GM23338 (cell line): Measurements from ENCODE around the gene NCAPH2. TPM values are rescaled to one million over a fixed set of nuclear protein-coding genes. Genes with fewer than 3 reads are reported as not detected.

ENCODE experiments used
- ATAC-seq: fragments of 200-7000 bp; cut with Tn5 transposase; 3 replicates; pipeline ENCODE4 v1.9.1; 2020
- DNase-seq: peaks from one replicate; pipeline ENCODE4 v3.0.0-alpha.2; 2015; ENCODE audit warnings: low spot score
- H2AFZ ChIP-seq: fragments of 200-600 bp; sonication (generic); 2 replicates; pipeline ENCODE4 v1.8.0; 2016; ENCODE audit warnings: antibody characterized with exemption, mild to moderate bottlenecking, moderate library complexity
- H3F3A ChIP-seq: fragments of 200-600 bp; sonication (generic); replicated peaks from 2 replicates; pipeline ENCODE4 v1.8.0; 2017; ENCODE audit warnings: antibody characterized with exemption, mixed run types, low read depth
- H3K27ac ChIP-seq: fragments of 200-600 bp; sonication (generic); 2 replicates; pipeline ENCODE4 v1.6.1; 2016; ENCODE audit warnings: low read depth
- H3K27me3 ChIP-seq: fragments of 200-600 bp; sonication (generic); 2 replicates; pipeline ENCODE4 v1.8.0; 2016; ENCODE audit warnings: mild to moderate bottlenecking, mixed run types, moderate library complexity; ENCODE audit not compliant: insufficient read depth
- H3K36me3 ChIP-seq: fragments of 200-600 bp; sonication (generic); 2 replicates; pipeline ENCODE4 v1.8.0; 2016; ENCODE audit warnings: mild to moderate bottlenecking; ENCODE audit not compliant: insufficient read depth
- H3K4me1 ChIP-seq: fragments of 200-600 bp; sonication (generic); 2 replicates; pipeline ENCODE4 v1.8.0; 2016; ENCODE audit warnings: mild to moderate bottlenecking, moderate library complexity; ENCODE audit not compliant: insufficient read depth
- H3K4me2 ChIP-seq: fragments of 200-600 bp; sonication (generic); 2 replicates; pipeline ENCODE4 v1.7.1; 2017; ENCODE audit warnings: mixed run types
- H3K4me3 ChIP-seq: fragments of 200-600 bp; sonication (generic); 2 replicates; pipeline ENCODE4 v1.6.1; 2016; ENCODE audit warnings: mixed run types
- H3K79me2 ChIP-seq: fragments of 200-600 bp; sonication (generic); replicated peaks from 2 replicates; pipeline ENCODE4 v1.8.0; 2017; ENCODE audit warnings: mild to moderate bottlenecking; ENCODE audit not compliant: insufficient read depth
- H3K9me2 ChIP-seq: fragments of 200-600 bp; sonication (generic); 2 replicates; pipeline ENCODE4 v1.8.0; 2017; ENCODE audit not compliant: insufficient read depth
- H4K20me1 ChIP-seq: fragments of 200-600 bp; sonication (generic); replicated peaks from 2 replicates; pipeline ENCODE4 v1.8.0; 2017; ENCODE audit warnings: mild to moderate bottlenecking; ENCODE audit not compliant: insufficient read depth
- H3K27ac Mint-ChIP-seq: 2 replicates; pipeline ENCODE4 v1.8.0; 2020; ENCODE audit warnings: inconsistent platforms, mild to moderate bottlenecking, moderate library complexity, mixed read lengths
- H3K27me3 Mint-ChIP-seq: 3 replicates; pipeline ENCODE4 v1.8.0; 2022; ENCODE audit warnings: low read depth, mild to moderate bottlenecking, moderate library complexity, mixed read lengths, inconsistent platforms; ENCODE audit not compliant: insufficient read depth, poor library complexity
- H3K36me3 Mint-ChIP-seq: 3 replicates; pipeline ENCODE4 v1.8.0; 2021; ENCODE audit warnings: low read depth, mild to moderate bottlenecking, inconsistent platforms, moderate library complexity, mixed read lengths
- H3K4me1 Mint-ChIP-seq: 3 replicates; pipeline ENCODE4 v1.8.0; 2020; ENCODE audit warnings: mild to moderate bottlenecking, inconsistent platforms, mixed read lengths
- H3K4me3 Mint-ChIP-seq: 3 replicates; pipeline ENCODE4 v1.8.0; 2021; ENCODE audit warnings: moderate library complexity, mild to moderate bottlenecking, inconsistent platforms, mixed read lengths
- H3K9me3 Mint-ChIP-seq: 3 replicates; pipeline ENCODE4 v1.8.0; 2020; ENCODE audit warnings: moderate library complexity, mild to moderate bottlenecking, inconsistent platforms, mixed read lengths
- CREB1 ChIP-seq: fragments of 250-450 bp; sonication (Bioruptor Pico); IDR thresholded peaks from 2 replicates; pipeline ENCODE4 v1.5.0; 2020; ENCODE audit warnings: low read depth, mild to moderate bottlenecking, moderate library complexity
- CTCF ChIP-seq, 2 experiments: fragments of 200-600 bp in 1 of 2; sonication (generic) in 1 of 2; conservative IDR thresholded peaks; 2 replicates each; pipeline versions ENCODE4 v1.5.1 to v1.6.1; 2016 to 2017; ENCODE audit warnings: antibody characterized with exemption in 2 of 2, low read depth in 2 of 2, mild to moderate bottlenecking in 2 of 2, moderate library complexity in 1 of 2
- ETS1 ChIP-seq: IDR thresholded peaks from 2 replicates; pipeline ENCODE4 v1.6.1; 2016; ENCODE audit warnings: antibody characterized with exemption
- EZH2 ChIP-seq: fragments of 200-600 bp; sonication (generic); IDR thresholded peaks from one replicate; pipeline ENCODE4 v1.8.0; 2017; ENCODE audit warnings: antibody characterized with exemption, mild to moderate bottlenecking, low read depth; ENCODE audit not compliant: unreplicated experiment
- EZH2phosphoT487 ChIP-seq: fragments of 200-600 bp; sonication (generic); IDR thresholded peaks from one replicate; pipeline ENCODE4 v1.8.1; 2018; ENCODE audit warnings: antibody characterized with exemption; ENCODE audit not compliant: unreplicated experiment
- JUNB ChIP-seq: IDR thresholded peaks from one replicate; pipeline ENCODE4 v1.6.1; 2016; ENCODE audit warnings: antibody characterized with exemption; ENCODE audit not compliant: unreplicated experiment
- NANOG ChIP-seq: IDR thresholded peaks from 2 replicates; pipeline ENCODE4 v1.6.1; 2016; ENCODE audit warnings: antibody characterized with exemption, borderline replicate concordance
- POLR2AphosphoS5 ChIP-seq: IDR thresholded peaks from 2 replicates; pipeline ENCODE4 v1.6.1; 2016; ENCODE audit warnings: antibody characterized with exemption, low read depth
- REST ChIP-seq: IDR thresholded peaks from one replicate; pipeline ENCODE4 v1.6.1; 2018; ENCODE audit warnings: antibody characterized with exemption; ENCODE audit not compliant: unreplicated experiment
- STAT1 ChIP-seq: IDR thresholded peaks from one replicate; pipeline ENCODE4 v1.6.1; 2016; ENCODE audit warnings: antibody characterized with exemption; ENCODE audit not compliant: unreplicated experiment
- ZNF114 ChIP-seq: fragments of 250-450 bp; sonication (Bioruptor Pico); IDR thresholded peaks from 2 replicates; pipeline ENCODE4 v1.5.0; 2020; ENCODE audit warnings: mild to moderate bottlenecking, moderate library complexity
- ZNF331 ChIP-seq: fragments of 250-450 bp; sonication (Bioruptor Pico); IDR thresholded peaks from 2 replicates; pipeline ENCODE4 v1.5.0; 2020; ENCODE audit warnings: low read depth, mild to moderate bottlenecking, moderate library complexity
- ZNF462 ChIP-seq: fragments of 250-450 bp; sonication (Bioruptor Pico); IDR thresholded peaks from 2 replicates; pipeline ENCODE4 v1.5.0; 2020; ENCODE audit warnings: mild to moderate bottlenecking, moderate library complexity
- polyA plus RNA-seq: library from polyadenylated mRNA; unstranded; fragments of >200 nt; fragmentation: Nextera tagmentation; extraction: Ambion mirVana; gene quantifications from 2 replicates; pipeline ENCODE4 v1.2.1, GENCODE V29; 2016
- total RNA-seq: library from RNA; depleted of rRNA; stranded (reverse); fragments of >200 nt; shearing (Covaris generic); gene quantifications from 2 replicates; pipeline ENCODE4 v1.2.3, GENCODE V29; 2014

Gene NCAPH2
- total and polyA plus RNA-seq, 2 experiments from 2014 or later = 52.2 to 76.1 TPM

GRCh38 chr22:50467341-50467740 is 40.7 kb upstream of the NCAPH2 start:
- ATAC-seq (no peak), DNase-seq (no peak)
- Histone ChIP-seq H3F3A (no peaks in the 10 kb centered on the region), H3K27ac (no peak overlapping the region), H3K9me2 (no peaks in the 10 kb centered on the region), H3K36me3 (no peaks in the 10 kb centered on the region), H3K4me3 (no peak overlapping the region), H3K4me1 (peaks cover 8% of the 10 kb centered on the region; the same call in 1 of the 2 replicates), H4K20me1 (peaks cover 28% of the 10 kb centered on the region), H3K27me3 (no peaks in the 10 kb centered on the region), H3K79me2 (peaks cover 42% of the 10 kb centered on the region), H3K4me2 (no peak overlapping the region), H2AFZ (no peak overlapping the region)
- peaks cover 23% of the 10 kb centered on the region for H3K36me3 Mint-ChIP-seq
- H3K4me1 Mint-ChIP-seq = peaks cover 20% of the 10 kb centered on the region
- TF ChIP-seq NANOG (no peak), ETS1 (no peak), CREB1 (CRISPR knock-in tag) (no peak), CTCF (conservative IDR thresholded peaks at IDR 0.05; ENCODE audit: low read depth in 2 of 2) (no peak), EZH2 (no peak), POLR2AphosphoS5 (no peak), JUNB (no peak), STAT1 (no peak), EZH2phosphoT487 (no peak), REST (no peak), ZNF114 (CRISPR knock-in tag) (no peak), ZNF462 (CRISPR knock-in tag) (no peak), ZNF331 (no peak)
- no peak overlapping the region for H3K4me3 Mint-ChIP-seq
- peaks cover 12% of the 10 kb centered on the region for H3K27me3 Mint-ChIP-seq
- H3K27ac Mint-ChIP-seq = no peak overlapping the region
- H3K9me3 Mint-ChIP-seq = no peaks in the 10 kb centered on the region
